RWPE1 (cell line): ENCODE results near the gene DDX23.

ENCODE experiments used
- CTCF ChIA-PET: fragments of 350-600 bp; sonication (Branson Sonifier 250); formaldehyde crosslinking; extraction: SDS; loops from one replicate; lab custom pipeline; 2021; lab: Yijun Ruan, JAX
- POLR2A ChIA-PET: fragments of 400-600 bp; formaldehyde crosslinking; extraction: SDS; loops from one replicate; lab custom pipeline; 2020; ENCODE audit warnings: antibody characterized with exemption; ENCODE audit not compliant: low non-redundant PET; lab: Yijun Ruan, JAX
- DNase-seq: peaks from one replicate; pipeline ENCODE4 v3.0.0; 2012; ENCODE audit warnings: low spot score
- H3K27ac ChIP-seq: fragments of 450-650 bp; 2 replicates; pipeline ENCODE4 v1.5.1; 2017
- CTCF ChIP-seq: fragments of 450-650 bp; conservative IDR thresholded peaks from 2 replicates; pipeline ENCODE4 v1.5.1; 2017; ENCODE audit warnings: low read depth, mild to moderate bottlenecking

The DDX23 gene

DNA sequence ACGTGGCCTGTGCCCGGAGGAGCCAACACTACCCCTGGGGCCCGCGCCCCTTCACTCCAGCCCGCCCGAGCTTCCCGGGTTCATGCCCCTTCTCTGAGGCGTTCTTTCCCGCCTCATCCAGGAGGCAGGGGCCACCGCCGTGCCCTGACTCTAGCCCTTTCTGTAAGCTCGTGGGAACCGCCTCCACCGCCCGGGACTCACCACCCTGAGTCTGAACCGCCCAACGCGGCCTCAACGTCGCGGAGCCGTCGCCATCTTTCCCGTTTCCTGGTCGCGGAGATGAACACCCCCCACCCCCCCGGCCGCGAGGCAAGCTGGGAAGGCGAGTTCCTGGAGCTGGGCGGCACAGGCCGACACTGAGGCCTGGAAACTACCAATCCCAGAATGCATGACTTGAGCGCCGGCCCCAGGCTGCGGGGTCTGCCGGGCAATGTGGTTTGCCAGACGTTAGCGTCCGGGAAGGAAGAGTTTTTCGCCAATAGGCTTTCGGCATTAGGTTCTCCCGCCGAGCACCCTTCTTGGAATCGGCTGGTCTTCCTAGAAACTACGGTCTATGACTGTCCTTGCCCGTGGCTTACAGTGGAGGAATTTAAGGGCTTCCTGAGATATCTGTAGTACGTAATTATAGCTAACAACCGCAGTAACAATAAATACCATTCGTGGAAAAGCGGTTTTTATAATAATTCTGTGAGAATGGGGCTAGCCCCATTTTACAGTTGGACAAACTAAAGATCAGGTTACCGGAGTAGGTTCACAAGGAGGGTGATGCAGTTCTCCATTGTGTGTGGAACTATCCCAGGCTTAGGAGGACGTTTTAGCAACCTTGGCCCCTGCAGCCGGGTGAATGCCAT lies at the start of gene DDX23:
TSS of gene DDX23 (minus strand) at position 281 of the 851 bp plus-strand sequence. CDS start 6,381 bp downstream, outside the sequence.
- no peak for TF ChIP-seq CTCF
- peak; percentile 98 for DNase-seq
- CTCF ChIA-PET = interaction anchor here (0.6 to 3.0 kb wide), 11 partner anchors 14 to 383 kb away, joined by 3 to 20 read pairs (median 3); partner anchors contain the start of genes ARF3, RND1 and WNT1
- H3K27ac ChIP-seq = peak within 1 kb of the TSS; percentile 71
- POLR2A ChIA-PET = interaction anchor here (0.5 to 1.2 kb wide), 6 partner anchors 34 to 120 kb away, joined by 3 to 9 read pairs (median 4); partner anchors contain the start of genes ARF3 and WNT10B

- no peak for DNase-seq
- POLR2A ChIA-PET = no interaction called here
- no peak for TF ChIP-seq CTCF
- H3K27ac ChIP-seq = no peak overlapping the region
- CTCF ChIA-PET = interaction anchor here (0.8 kb wide), 1 partner anchor 10 kb away, joined by 3 read pairs; no protein-coding TSS in a partner anchor
Observed at GRCh38 chr12:48901278-48901677, 49.3 kb upstream of the DDX23 start.

- CTCF ChIA-PET = interaction anchor here (1.1 kb wide), 1 partner anchor 12 kb away, joined by 11 read pairs; no protein-coding TSS in a partner anchor
- no peak for TF ChIP-seq CTCF
- POLR2A ChIA-PET = no interaction called here
- no peak for DNase-seq
- no peak overlapping the region for H3K27ac ChIP-seq
Observed at GRCh38 chr12:48899651-48900050, 47.7 kb upstream of the DDX23 start.

GRCh38 chr12:48894271-48894670 lies 42.3 kb upstream of the DDX23 start:
- ChIA-PET CTCF (interaction anchor here (0.7 kb wide), 1 partner anchor 624 kb away, joined by 3 read pairs; no protein-coding TSS in a partner anchor), POLR2A (no interaction called here)
- H3K27ac ChIP-seq = no peak overlapping the region
- no peak for TF ChIP-seq CTCF
- no peak for DNase-seq

GRCh38 chr12:48890657-48891418 lies 38.9 kb upstream of the DDX23 start:
- DNase-seq = peak; percentile 40
- ChIA-PET CTCF (interaction anchor here (0.6 to 3.3 kb wide), 22 partner anchors 8 to 599 kb away, joined by 3 to 20 read pairs (median 4); partner anchors contain the start of gene RND1), POLR2A (interaction anchor here (0.5 kb wide), 1 partner anchor 37 kb away, joined by 3 read pairs; no protein-coding TSS in a partner anchor)
- H3K27ac ChIP-seq = no peak overlapping the region
- TF ChIP-seq CTCF = peak; percentile 75

- TF ChIP-seq CTCF = no peak
- ChIA-PET CTCF (interaction anchor here (2.2 to 3.3 kb wide), 2 partner anchors 24 to 37 kb away, joined by 7 to 20 read pairs; partner anchors contain the start of gene RND1), POLR2A (no interaction called here)
- DNase-seq = no peak
- H3K27ac ChIP-seq = no peak overlapping the region
Observed at GRCh38 chr12:48889679-48890078, 37.7 kb upstream of the DDX23 start.
